GM19043 (cell line): ENCODE results near the gene PTPRM.

Experiments
- ATAC-seq: cut with Tn5 transposase; IDR thresholded peaks from one replicate; pipeline ENCODE4 v1.9.1; 2021; ENCODE audit warnings: low read depth; ENCODE audit not compliant: unreplicated experiment

The PTPRM gene

GRCh38 chr18:7598167-7599047, 31.3 kb downstream of the PTPRM start:
- ATAC-seq: no peak

DNA sequence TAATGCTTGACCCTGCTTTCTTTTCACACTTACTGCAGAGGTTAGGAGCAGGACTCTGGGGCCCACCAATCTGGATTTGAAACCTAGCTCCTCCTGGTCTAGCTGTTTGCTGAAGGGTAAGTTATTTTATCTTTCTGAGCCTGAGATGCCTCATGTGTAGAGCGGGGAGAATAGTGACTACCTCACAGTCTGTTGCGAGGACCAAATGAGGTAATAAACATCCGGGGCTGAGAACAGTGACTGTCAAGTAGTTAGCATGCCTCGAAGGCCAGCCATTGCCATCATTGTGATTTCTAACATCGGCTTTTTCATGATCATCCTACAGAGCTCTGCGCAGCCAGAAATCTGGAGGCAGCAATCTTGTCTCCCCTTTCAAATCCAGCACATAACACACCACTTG, 32.9 kb downstream of the PTPRM start:
- ATAC-seq: no peak

- ATAC-seq: no peak
These were observed 33.6 kb downstream of the PTPRM start for GRCh38 chr18:7600528-7601245.

- ATAC-seq: no peak
These were observed 34.1 kb downstream of the PTPRM start for GRCh38 chr18:7601246-7601615.

DNA sequence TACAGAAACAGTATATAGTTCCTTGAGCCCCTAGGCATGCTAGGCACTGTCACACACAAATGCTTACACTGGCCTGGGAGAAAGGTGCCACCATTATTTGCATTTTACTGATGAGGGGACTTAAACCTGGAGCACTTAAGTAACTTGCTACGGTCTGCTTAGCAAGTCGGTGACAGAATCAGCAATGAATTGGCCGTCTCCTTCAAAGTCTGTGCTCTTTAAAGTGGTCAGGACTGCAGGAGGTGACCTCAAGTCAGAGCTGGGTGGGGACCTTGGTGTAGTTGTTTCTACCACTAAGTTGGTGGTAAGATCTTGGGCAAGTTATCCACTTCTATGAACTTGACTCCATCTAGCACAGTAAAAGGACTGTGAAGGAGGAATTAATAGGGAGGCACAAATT, 34.8 kb downstream of the PTPRM start:
- ATAC-seq: no peak

DNA sequence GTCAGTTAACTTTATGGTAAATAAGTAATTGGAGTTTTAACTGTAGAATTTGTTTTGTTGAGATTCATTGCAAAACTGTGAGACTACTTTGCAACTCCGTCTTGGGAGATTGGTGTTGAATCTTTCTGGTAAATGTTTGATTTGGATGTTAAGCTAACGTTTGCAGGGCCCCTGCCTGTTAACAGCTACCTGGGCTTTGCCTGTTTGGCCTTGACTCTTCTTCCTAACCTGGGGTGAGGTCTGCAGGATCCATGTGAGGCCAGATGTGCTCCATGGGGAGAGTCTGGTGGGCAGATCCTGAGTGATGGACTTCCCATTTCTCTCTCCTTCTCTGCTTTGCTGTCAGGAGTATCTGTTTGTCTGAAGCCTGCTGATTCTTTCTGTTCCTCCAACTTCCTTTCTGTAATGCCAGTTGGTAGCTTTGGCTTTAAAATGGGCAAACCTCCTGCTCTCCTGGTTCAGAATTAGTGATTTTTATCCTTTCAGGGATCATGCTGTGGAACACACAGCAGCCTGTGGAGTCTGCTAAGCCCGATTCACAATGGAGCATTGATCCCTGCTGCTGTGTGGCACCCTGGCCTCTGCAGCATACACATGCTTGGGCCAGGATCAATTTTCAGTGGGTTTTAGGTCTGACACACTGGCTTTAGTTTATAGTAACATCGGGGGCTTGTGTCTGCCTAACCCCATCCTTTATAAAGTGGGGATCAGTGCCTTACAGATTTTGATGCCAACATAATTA, 36.3 kb downstream of the PTPRM start:
- no peak for ATAC-seq

DNA sequence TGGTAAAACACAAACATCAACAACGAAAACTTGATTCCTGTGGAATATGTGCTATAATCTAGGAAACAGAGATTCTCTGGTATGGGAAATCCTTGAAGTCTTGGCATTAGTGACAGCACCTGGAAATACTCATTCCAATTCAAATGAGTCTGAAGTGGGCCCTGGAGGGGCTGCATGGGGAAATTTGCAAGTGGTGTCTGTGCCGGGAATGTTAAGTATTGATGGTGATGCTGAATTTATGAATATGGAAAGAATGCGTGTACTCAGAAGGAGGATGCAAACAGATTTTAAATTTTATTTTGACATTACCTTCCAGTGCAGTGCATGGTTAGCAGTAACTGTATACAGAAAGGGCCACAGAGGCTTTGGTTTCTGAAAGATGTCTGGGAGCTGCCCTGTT, 37.2 kb downstream of the PTPRM start:
- no peak for ATAC-seq

DNA sequence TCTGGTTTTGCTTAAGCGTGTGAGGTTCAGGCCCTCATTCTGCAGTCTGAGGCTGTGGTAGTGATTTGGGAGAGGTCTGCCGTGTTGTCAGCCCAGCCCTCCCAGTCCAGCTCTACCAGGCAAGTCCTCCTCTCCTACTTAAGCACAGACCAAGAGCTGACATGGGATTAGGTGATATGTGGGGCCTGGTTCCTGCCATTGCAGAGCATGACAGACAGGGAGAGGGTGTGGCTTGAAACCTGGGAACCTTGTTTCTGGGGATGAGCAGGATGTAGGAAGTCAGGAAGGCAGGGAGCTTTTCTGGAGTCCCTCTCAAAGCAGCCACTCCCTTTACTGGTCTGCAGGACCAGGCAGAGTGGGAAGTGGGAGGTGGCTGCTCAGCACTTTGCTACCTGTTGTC, 38.6 kb downstream of the PTPRM start:
- no peak for ATAC-seq

GRCh38 chr18:7607540-7608173, 40.5 kb downstream of the PTPRM start:
- no peak for ATAC-seq

- ATAC-seq: no peak
These were observed 41.0 kb downstream of the PTPRM start for GRCh38 chr18:7608174-7608550.

DNA sequence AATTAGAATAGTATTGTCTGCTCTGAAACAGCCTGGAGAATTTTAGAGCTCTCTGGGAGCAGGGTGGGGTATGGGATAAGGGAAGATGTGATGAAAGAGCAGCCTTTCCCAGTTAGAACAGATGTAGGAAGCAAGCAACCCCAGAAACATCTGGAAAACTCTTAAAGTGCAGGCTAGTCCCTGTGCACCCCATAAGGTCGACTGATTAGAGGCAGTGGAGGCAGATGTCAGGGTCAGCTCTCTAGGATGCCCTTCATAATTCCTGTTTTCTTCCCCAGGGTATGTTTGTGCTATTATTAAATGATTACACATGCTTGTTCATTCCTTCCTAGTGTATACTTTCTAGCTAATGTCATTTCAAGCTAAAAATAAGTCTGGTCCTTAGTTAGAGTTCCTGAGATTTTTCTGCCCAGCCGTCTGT, 41.7 kb downstream of the PTPRM start:
- ATAC-seq: no peak

DNA sequence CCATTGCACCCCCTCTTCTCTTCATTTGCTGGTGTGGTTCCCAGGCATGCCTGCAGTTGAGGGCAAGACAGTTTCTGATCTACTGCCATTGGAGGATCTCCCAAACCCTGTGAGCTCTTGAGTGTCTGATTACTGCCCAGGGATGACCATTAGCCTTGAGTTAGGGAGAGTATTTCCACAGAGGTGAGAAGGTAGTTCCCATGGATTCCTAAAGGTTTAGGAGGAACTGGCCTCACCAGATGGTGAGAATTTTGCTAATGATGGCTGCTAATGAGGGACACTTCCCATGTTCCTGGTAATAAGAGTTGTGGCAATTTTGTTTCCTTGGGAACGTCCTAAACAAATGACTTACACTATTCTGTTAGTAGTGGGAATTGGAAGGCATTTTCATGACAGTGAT, 42.5 kb downstream of the PTPRM start:
- ATAC-seq: no peak

GRCh38 chr18:7614042-7614441, 46.9 kb downstream of the PTPRM start:
- no peak for ATAC-seq

DNA sequence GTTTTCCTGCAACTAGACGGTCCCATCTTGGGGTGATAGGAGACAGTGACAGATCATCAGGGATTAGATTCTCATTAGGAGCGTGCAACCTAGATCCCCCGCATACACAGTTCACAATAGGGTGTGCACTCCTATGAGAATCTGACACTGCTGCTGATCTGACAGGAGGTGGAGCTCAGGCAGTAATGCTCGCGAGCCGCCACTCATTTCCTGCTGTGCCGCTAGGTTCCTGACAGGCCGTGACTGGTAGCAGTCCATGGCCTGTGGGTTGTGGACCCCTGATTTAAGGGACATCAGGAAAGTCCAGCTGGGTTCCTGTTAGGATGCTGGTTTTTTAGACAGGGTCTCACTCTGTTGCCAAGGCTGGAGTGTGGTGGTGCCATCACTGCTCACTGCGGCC, 48.7 kb downstream of the PTPRM start:
- no peak for ATAC-seq

DNA sequence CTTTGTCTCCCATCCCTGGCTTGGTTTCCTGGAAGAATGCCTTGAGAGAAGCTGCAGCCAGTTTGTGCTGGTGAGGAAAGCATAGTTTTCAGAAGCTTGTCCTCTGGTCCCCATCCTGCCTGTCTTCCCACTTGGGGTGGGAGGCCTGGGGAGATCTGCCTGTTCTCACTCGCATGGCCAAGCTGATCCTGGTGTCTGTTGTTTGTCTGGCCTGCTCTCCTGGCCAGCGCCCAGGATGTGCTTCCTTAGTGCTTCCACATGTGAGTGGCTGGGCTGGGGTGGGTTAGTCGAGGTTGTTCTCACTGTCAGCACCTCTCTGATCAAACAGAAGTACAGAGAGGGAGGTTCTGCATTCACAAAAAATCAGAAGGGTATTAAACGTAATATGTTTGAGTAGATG, 49.5 kb downstream of the PTPRM start:
- no peak for ATAC-seq

GRCh38 chr18:7617738-7618422, 50.8 kb downstream of the PTPRM start:
- ATAC-seq: no peak

- no peak for ATAC-seq
These were observed 51.9 kb downstream of the PTPRM start for GRCh38 chr18:7618891-7619442.

DNA sequence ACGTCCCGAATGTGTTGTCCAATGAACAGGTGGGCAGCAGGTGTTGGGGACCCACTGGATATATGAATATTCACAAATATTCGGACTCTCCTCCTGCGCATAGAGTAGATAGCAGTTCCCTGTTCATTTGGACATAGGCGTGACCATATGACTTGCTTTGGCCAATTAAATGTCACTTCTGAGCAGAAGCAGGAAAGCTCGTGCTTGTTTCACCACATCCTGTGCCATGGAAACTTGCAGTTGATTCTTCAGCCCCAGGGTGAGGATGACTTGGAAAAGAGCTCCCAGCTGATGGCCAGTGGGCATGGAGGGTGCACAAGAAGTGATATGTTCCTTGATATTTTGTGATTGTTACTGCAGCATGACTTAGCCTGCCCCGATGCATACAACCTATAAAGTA, 52.6 kb downstream of the PTPRM start:
- ATAC-seq: no peak

DNA sequence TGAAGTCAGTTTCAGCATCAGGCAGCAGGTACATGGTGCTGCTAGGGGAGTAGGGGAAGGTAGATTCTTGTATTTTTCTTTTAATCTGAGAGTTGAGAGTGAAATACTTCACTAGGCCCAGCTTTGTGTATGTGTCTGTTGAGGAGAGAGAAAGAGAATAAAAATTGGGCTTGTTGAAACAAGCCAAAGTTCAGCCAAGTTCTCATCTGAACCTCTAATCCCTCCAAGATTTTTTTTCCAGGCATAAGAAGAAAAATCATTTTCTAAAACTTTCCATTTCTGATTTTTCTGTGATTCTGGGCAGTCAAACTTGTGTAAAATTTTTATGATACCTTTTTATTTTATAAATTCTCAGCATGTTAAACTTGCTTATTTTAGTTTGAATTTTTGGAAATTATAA, 55.6 kb downstream of the PTPRM start:
- ATAC-seq: no peak

- no peak for ATAC-seq
These were observed 56.6 kb downstream of the PTPRM start for GRCh38 chr18:7623681-7624080.
